H1 (cell line): ENCODE results near the gene CDCA5.

Experiments
- ASH2L ChIP-seq: fragments of 200-600, 300-600 bp; sonication (generic); IDR thresholded peaks from one replicate; pipeline ENCODE4 v1.7.1; 2017; ENCODE audit warnings: low read length
- CHD1 ChIP-seq: IDR thresholded peaks from 2 replicates; pipeline ENCODE4 v1.6.1; 2012; ENCODE audit warnings: low read depth, low read length, improper control_type of control experiment
- CHD2 ChIP-seq: IDR thresholded peaks from 2 replicates; pipeline ENCODE4 v1.6.1; 2012; ENCODE audit warnings: low read length, improper control_type of control experiment
- CTCF ChIP-seq, 3 experiments: IDR thresholded peaks; 1 replicate in 2 of 3; 2 replicates in 1 of 3; pipeline versions ENCODE4 v1.5.1 to v1.6.1; 2011; ENCODE audit warnings: low read length in 3 of 3, mild to moderate bottlenecking in 3 of 3, inconsistent platforms in 2 of 3, low read depth in 1 of 3, moderate library complexity in 1 of 3; ENCODE audit not compliant: insufficient read depth in 1 of 3; ENCODE audit errors: control extremely low read depth in 1 of 3
- HDAC6 ChIP-seq: IDR thresholded peaks from one replicate; pipeline ENCODE4 v1.7.1; 2012; ENCODE audit warnings: low read depth, mild to moderate bottlenecking, inconsistent platforms, low read length, moderate library complexity
- KDM1A ChIP-seq: fragments of 200-600, 300-600 bp; sonication (generic); IDR thresholded peaks from 2 replicates; pipeline ENCODE4 v1.7.1; 2016; ENCODE audit warnings: mild to moderate bottlenecking, low read length, borderline replicate concordance
- RFX5 ChIP-seq: IDR thresholded peaks from 2 replicates; pipeline ENCODE4 v1.6.1; 2011; ENCODE audit warnings: low read depth, low read length, improper control_type of control experiment, borderline replicate concordance
- TAF7 ChIP-seq: optimal IDR thresholded peaks from 2 replicates; pipeline ENCODE3; 2011; ENCODE audit warnings: low read depth, mild to moderate bottlenecking, inconsistent platforms, low read length, moderate library complexity, borderline replicate concordance
- TF ChIP-seq, protein P1 (sequence below): IDR thresholded peaks from 2 replicates; pipeline ENCODE4 v1.6.1; 2012; ENCODE audit warnings: inconsistent platforms

GRCh38 chr11:65045728-65046127 lies 38.1 kb downstream of the CDCA5 start:
- TF ChIP-seq HDAC6 (no peak), ASH2L (no peak), CTCF (IDR thresholded peaks at IDR 0.05; ENCODE audit: control extremely low read depth in 1 of 3, insufficient read depth in 1 of 3, low read depth in 1 of 3, low read length in 3 of 3) (no peak), KDM1A (no peak), CHD1 (no peak), RFX5 (no peak), TAF7 (no peak), CHD2 (no peak)
- TF ChIP-seq, protein P1, sequence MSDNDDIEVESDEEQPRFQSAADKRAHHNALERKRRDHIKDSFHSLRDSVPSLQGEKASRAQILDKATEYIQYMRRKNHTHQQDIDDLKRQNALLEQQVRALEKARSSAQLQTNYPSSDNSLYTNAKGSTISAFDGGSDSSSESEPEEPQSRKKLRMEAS: no peak
